Heart left ventricle (tissue), 16 donors: ENCODE results near the gene LAMC3. TPM values are rescaled to one million over a fixed set of nuclear protein-coding genes. Genes with fewer than 3 reads are reported as not detected.

Experiments
- ATAC-seq, 4 donors: fragments of 200-7000 bp; cut with Tn5 transposase; one replicate each; pipeline ENCODE4 v1.9.1; 2020 to 2022; ENCODE audit warnings: moderate library complexity in 4 of 4, mild to moderate bottlenecking in 3 of 4, moderate number of reproducible peaks in 1 of 4
- DNase-seq, 5 donors: peaks; one replicate each; pipeline ENCODE4 v3.0.0-alpha.2; 2020
- H3K27ac ChIP-seq, 12 donors: fragments of 200-600 bp; sonication (generic) in 4 of 12; one replicate each; pipeline versions ENCODE4 v1.5.0 to v1.8.0; 2016 to 2022; ENCODE audit warnings: mild to moderate bottlenecking in 2 of 12
- H3K27me3 ChIP-seq, 9 donors: fragments of 200-600 bp; sonication (generic) in 2 of 9; one replicate each; pipeline versions ENCODE4 v1.5.1 to v1.8.0; 2016 to 2022; ENCODE audit warnings: mild to moderate bottlenecking in 3 of 9
- H3K36me3 ChIP-seq, 9 donors: fragments of 200-600 bp; sonication (generic) in 2 of 9; one replicate each; pipeline versions ENCODE4 v1.5.0 to v1.8.0; 2018 to 2022; ENCODE audit warnings: mild to moderate bottlenecking in 2 of 9
- H3K4me1 ChIP-seq, 12 donors: fragments of 200-600 bp; sonication (generic) in 4 of 12; one replicate each; pipeline versions ENCODE4 v1.5.0 to v1.8.0; 2016 to 2022; ENCODE audit warnings: mild to moderate bottlenecking in 3 of 12
- H3K4me3 ChIP-seq, 12 donors: fragments of 200-600 bp; sonication (generic) in 4 of 12; one replicate each; pipeline versions ENCODE4 v1.5.0 to v1.8.0; 2017 to 2022; ENCODE audit warnings: mild to moderate bottlenecking in 9 of 12, moderate library complexity in 4 of 12
- H3K9me3 ChIP-seq, 12 donors: fragments of 200-600 bp; sonication (generic) in 4 of 12; one replicate each; pipeline versions ENCODE4 v1.5.0 to v1.8.0; 2016 to 2022; ENCODE audit warnings: mild to moderate bottlenecking in 1 of 12
- POLR2A ChIP-seq, 2 donors: fragments of 450-650 bp; IDR thresholded peaks; one replicate each; pipeline ENCODE4 v1.6.1; 2017; ENCODE audit warnings: antibody characterized with exemption in 2 of 2, mild to moderate bottlenecking in 2 of 2, moderate library complexity in 2 of 2
- WGBS, 4 donors: extraction: QIAGEN DNeasy Blood & Tissue Kit in 2 of 4; methylation state at CpG; one replicate each; pipeline versions ENCODE4 v1.1.5 to v1.1.7; 2013 to 2018; 5-methylcytosine and 5-hydroxymethylcytosine counted together
- intact Hi-C, 10 donors: fragments of 100-400 bp; cut with DNase I; formaldehyde crosslinking; loops; one replicate each; pipeline versions ENCODE4 v1.11.1 to v1.14.2; 2022
- polyA plus RNA-seq, 2 donors: library from polyadenylated mRNA; stranded (reverse); fragments of 200-250 nt; gene quantifications; one replicate each; pipeline ENCODE4 v1.2.3, GENCODE V29; 2013
- total RNA-seq, 9 donors: library from RNA; depleted of rRNA in 2 of 9; stranded (reverse); fragments of >200 nt in 2 of 9; fragmentation: NEBNext Ultra II Directional in 3 of 9; extraction: Animal tissue kit (Norgen Biotek cat#: 25700) in 3 of 9; gene quantifications; one replicate each; pipeline versions ENCODE4 v1.1.0 to v1.2.4, GENCODE V29; 2016 to 2023
- TF ChIP-seq, protein P1 (sequence below), 12 donors: fragments of 200-600 bp; sonication (generic) in 4 of 12; IDR thresholded peaks; one replicate each; pipeline versions ENCODE4 v1.5.0 to v1.8.0; 2018 to 2022; ENCODE audit warnings: antibody characterized with exemption in 12 of 12, mild to moderate bottlenecking in 5 of 12
- donor health status: ischemic (EF 13 %, LVEDD 7.1; RV severe dilation, severe dysfunction).
- donor health status: healthy with polysubstance abuse.
- donor health status: DM: no; HTN: yes; CAD: no.
- donor health status: DM: no; HTN: no; CAD: no.
- donor health status: ischemic (EF 25% LVEDD 6.9; RV normal size, moderate dysfunction).
- donor health status: ischemic (EF 25% LVEDD 5.7; RV mildly dilated, moderate dysfunction).
- donor health status: healthy.
- donor health status: DM: yes; HTN: yes; CAD: no.
- donor health status: ischemic (EF 35%, LVEDD 5.7; RV mildly dilated, moderate dysfunction).
- donor health status: nonischemic (EF 11% LVEDD 7.7; RV severe dilation, severe dysfunction).
- donor health status: DM: yes; HTN: yes; CAD: no.
- donor health status: PGD.
- donor health status: ischemic (EF 29% LVEDD 5.4; RV normal size, mild dysfunction).
- donor health status: nonischemic (EF 23%, LVEDD 6.1; RV moderate dilation, normal function).

The LAMC3 gene
- total and polyA plus RNA-seq, 11 donors = 0.11 to 1.8 (median 0.67) TPM

GRCh38 chr9:130987738-130988399 is 21.1 kb upstream of the LAMC3 start:
- TF ChIP-seq, protein P1, sequence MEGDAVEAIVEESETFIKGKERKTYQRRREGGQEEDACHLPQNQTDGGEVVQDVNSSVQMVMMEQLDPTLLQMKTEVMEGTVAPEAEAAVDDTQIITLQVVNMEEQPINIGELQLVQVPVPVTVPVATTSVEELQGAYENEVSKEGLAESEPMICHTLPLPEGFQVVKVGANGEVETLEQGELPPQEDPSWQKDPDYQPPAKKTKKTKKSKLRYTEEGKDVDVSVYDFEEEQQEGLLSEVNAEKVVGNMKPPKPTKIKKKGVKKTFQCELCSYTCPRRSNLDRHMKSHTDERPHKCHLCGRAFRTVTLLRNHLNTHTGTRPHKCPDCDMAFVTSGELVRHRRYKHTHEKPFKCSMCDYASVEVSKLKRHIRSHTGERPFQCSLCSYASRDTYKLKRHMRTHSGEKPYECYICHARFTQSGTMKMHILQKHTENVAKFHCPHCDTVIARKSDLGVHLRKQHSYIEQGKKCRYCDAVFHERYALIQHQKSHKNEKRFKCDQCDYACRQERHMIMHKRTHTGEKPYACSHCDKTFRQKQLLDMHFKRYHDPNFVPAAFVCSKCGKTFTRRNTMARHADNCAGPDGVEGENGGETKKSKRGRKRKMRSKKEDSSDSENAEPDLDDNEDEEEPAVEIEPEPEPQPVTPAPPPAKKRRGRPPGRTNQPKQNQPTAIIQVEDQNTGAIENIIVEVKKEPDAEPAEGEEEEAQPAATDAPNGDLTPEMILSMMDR (IDR thresholded peaks at IDR 0.05) = no peak
- TF ChIP-seq POLR2A (IDR thresholded peaks at IDR 0.05) = no peak
- Histone ChIP-seq H3K27ac (no peak overlapping the region), H3K4me3 (no peak overlapping the region), H3K27me3 (peaks cover 0 to 6% (median 0%) of the 10 kb centered on the region in 9 donors), H3K4me1 (no peaks in the 10 kb centered on the region), H3K36me3 (no peaks in the 10 kb centered on the region), H3K9me3 (no peaks in the 10 kb centered on the region)
- DNase-seq (no peak), ATAC-seq (no peak)
- 61 to 74% (median 65%) methylated on average over 10 of the region's 10 CpGs for WGBS, 4 donors
- intact Hi-C loops = no loop called here

DNA sequence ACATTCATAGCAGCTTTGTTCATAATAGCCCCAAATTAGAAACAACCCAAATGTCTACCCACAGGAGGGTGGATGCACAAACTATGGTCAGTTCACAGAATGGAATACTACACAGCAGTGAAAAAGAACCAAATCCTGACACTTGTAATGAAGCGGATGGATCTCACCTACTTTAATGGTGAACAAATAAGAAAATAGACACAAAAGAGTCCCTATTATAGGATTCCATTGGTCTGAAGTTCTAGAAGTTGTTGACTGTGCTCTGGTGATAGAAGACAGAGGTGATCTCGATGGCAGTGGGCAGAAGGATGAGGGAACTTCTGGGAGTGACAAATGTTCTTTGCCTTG is 20.6 kb upstream of the LAMC3 start:
- Histone ChIP-seq H3K4me1 (no peaks in the 10 kb centered on the region), H3K9me3 (no peaks in the 10 kb centered on the region), H3K36me3 (no peaks in the 10 kb centered on the region), H3K27ac (no peak overlapping the region), H3K4me3 (no peak overlapping the region), H3K27me3 (peaks cover 0 to 6% (median 0%) of the 10 kb centered on the region in 9 donors)
- no peak for TF ChIP-seq POLR2A (IDR thresholded peaks at IDR 0.05)
- TF ChIP-seq, protein P1 (IDR thresholded peaks at IDR 0.05) = no peak
- ATAC-seq (no peak), DNase-seq (no peak)
- intact Hi-C loops = no loop called here
- WGBS, 4 donors = 50 to 97% (median 69%) methylated on average over 2 of the region's 2 CpGs

DNA sequence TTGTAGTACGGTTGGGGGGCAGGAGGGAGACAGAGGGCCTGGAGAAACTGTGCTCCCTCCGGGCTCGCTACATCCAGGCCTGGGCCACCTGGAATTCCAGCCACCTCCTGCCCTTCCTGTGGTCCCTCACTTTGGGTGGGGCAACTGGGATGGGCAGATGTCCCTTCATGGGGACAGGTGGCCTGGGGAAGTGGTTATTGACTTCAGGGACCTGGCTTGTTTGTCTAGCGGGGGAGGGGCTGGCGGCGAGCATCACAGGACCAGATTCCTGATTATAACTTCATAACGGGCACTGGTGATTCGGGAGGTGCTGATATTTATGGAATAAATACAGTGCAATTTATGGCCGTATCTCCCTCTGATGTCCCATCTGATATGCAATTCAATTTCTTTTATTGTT is 20.1 kb upstream of the LAMC3 start:
- H3K27me3 ChIP-seq = peaks cover 0 to 6% (median 0%) of the 10 kb centered on the region in 9 donors
- no peak overlapping the region for H3K4me3 ChIP-seq
- WGBS, 4 donors = 72 to 86% (median 79%) methylated on average over 9 of the region's 9 CpGs
- TF ChIP-seq POLR2A (IDR thresholded peaks at IDR 0.05) = no peak
- TF ChIP-seq, protein P1 (IDR thresholded peaks at IDR 0.05) = no peak
- no peak overlapping the region for H3K27ac ChIP-seq
- H3K9me3 ChIP-seq = no peaks in the 10 kb centered on the region
- H3K36me3 ChIP-seq = no peaks in the 10 kb centered on the region
- DNase-seq = no peak
- intact Hi-C loops = no loop called here
- ATAC-seq = no peak
- no peaks in the 10 kb centered on the region for H3K4me1 ChIP-seq

- WGBS, 4 donors = 87 to 91% (median 89%) methylated on average over 15 to 18 of the region's 18 CpGs
- intact Hi-C loops = no loop called here
- no peak for DNase-seq
- Histone ChIP-seq H3K4me3 (no peak overlapping the region), H3K4me1 (no peaks in the 10 kb centered on the region), H3K27me3 (peaks cover 0 to 8% (median 0%) of the 10 kb centered on the region in 9 donors), H3K9me3 (no peaks in the 10 kb centered on the region), H3K27ac (no peak overlapping the region), H3K36me3 (no peaks in the 10 kb centered on the region)
- no peak for ATAC-seq
- TF ChIP-seq POLR2A (IDR thresholded peaks at IDR 0.05) = no peak
- TF ChIP-seq, protein P1 (IDR thresholded peaks at IDR 0.05) = no peak
These were observed 19.6 kb upstream of the LAMC3 start for GRCh38 chr9:130989391-130989790.
